HepG2 (cell line): ENCODE measurements around the gene CEP164. TPM values are rescaled to one million over a fixed set of nuclear protein-coding genes. Genes with fewer than 3 reads are reported as not detected.

Experiments
- ATAC-seq: fragments of 200-7000 bp; cut with Tn5 transposase; 3 replicates; pipeline ENCODE4 v1.9.1; 2020; ENCODE audit warnings: mild to moderate bottlenecking, moderate library complexity
- BruUV-seq: library from RNA; stranded (reverse); fragments of 400-500 nt; replicated peaks from 2 replicates; lab custom pipeline; 2021; lab: Mats Ljungman, UMichigan
- CTCF ChIA-PET: fragments of 300-600 bp; formaldehyde crosslinking; extraction: SDS; loops from one replicate; lab custom pipeline; 2021; ENCODE audit warnings: low total read pairs, inconsistent platforms, low intra/inter-chr PET ratio; lab: Yijun Ruan, JAX
- POLR2A ChIA-PET: fragments of 350-600 bp; sonication (Branson Sonifier 250); formaldehyde crosslinking; loops from one replicate; lab custom pipeline; 2020; ENCODE audit warnings: antibody characterized with exemption, inconsistent platforms; lab: Yijun Ruan, JAX
- DNase-seq: peaks from one replicate; pipeline ENCODE4 v3.0.0-alpha.2; 2015; ENCODE audit warnings: low spot score
- FAIRE-seq: peaks from 3 replicates; lab custom pipeline; 2011; peaks lifted over from hg19 to GRCh38; lab: Jason Lieb, UNC
- H2AFZ ChIP-seq: one replicate; pipeline ENCODE4 v1.6.1; 2011; ENCODE audit warnings: low read length, inconsistent platforms
- H3K27ac ChIP-seq: fragments of 300-600 bp; 3 replicates; pipeline ENCODE4 v1.8.0; 2011; ENCODE audit warnings: mixed run types, mild to moderate bottlenecking, mixed read lengths, low read length, inconsistent platforms; ENCODE audit not compliant: insufficient read depth; ENCODE audit errors: extremely low read length
- H3K27me3 ChIP-seq, 2 experiments: fragments of 200-600 bp in 1 of 2; 2 replicates in 1 of 2; 3 replicates in 1 of 2; pipeline versions ENCODE4 v1.6.0 to v1.8.0; 2011; ENCODE audit warnings: low read length in 2 of 2, mild to moderate bottlenecking in 2 of 2, moderate library complexity in 2 of 2, inconsistent platforms in 1 of 2; ENCODE audit not compliant: insufficient read depth in 2 of 2, control insufficient read depth in 1 of 2
- H3K36me3 ChIP-seq, 2 experiments: fragments of 200-600 bp in 1 of 2; replicated peaks in 1 of 2; 2 replicates in 1 of 2; 3 replicates in 1 of 2; pipeline versions ENCODE4 v1.5.1 to v1.8.0; 2011; ENCODE audit warnings: low read length in 2 of 2, inconsistent platforms in 1 of 2; ENCODE audit not compliant: insufficient read depth in 2 of 2, control insufficient read depth in 1 of 2
- H3K4me1 ChIP-seq: 2 replicates; pipeline ENCODE4 v1.5.1; 2012; ENCODE audit warnings: low read length, inconsistent platforms; ENCODE audit not compliant: insufficient read depth
- H3K4me2 ChIP-seq: 2 replicates; pipeline ENCODE4 v1.6.0; 2011; ENCODE audit warnings: low read depth, low read length, inconsistent platforms
- H3K4me3 ChIP-seq, 3 experiments: fragments of 200-600 bp in 1 of 3; sonication (generic), shearing (Covaris generic) in 1 of 3; replicated peaks in 1 of 3; 2 replicates each; pipeline ENCODE4 v1.5.1; 2011 to 2016; ENCODE audit warnings: low read length in 3 of 3, inconsistent platforms in 2 of 3, low read depth in 2 of 3, mild to moderate bottlenecking in 2 of 3, control low read depth in 1 of 3, mixed read lengths in 1 of 3; ENCODE audit not compliant: insufficient read depth in 1 of 3
- H3K79me2 ChIP-seq: one replicate; pipeline ENCODE4 v1.6.1; 2011; ENCODE audit warnings: low read length, inconsistent platforms; ENCODE audit not compliant: insufficient read depth
- H3K9ac ChIP-seq: 2 replicates; pipeline ENCODE4 v1.6.0; 2011; ENCODE audit warnings: mild to moderate bottlenecking, low read depth, low read length, inconsistent platforms; ENCODE audit not compliant: insufficient read depth
- H3K9me3 ChIP-seq: 2 replicates; pipeline ENCODE4 v1.5.1; 2012; ENCODE audit warnings: mild to moderate bottlenecking, low read length
- H4K20me1 ChIP-seq: 2 replicates; pipeline ENCODE4 v1.6.0; 2011; ENCODE audit warnings: inconsistent platforms, mild to moderate bottlenecking, low read length, moderate library complexity; ENCODE audit not compliant: insufficient read depth
- GFI1 ChIP-seq: sonication (generic); formaldehyde crosslinking; IDR thresholded peaks from 2 replicates; pipeline ENCODE4 v1.5.0; 2020; ENCODE audit warnings: missing genetic modification reagents, mild to moderate bottlenecking, borderline replicate concordance
- NCOA2 ChIP-seq: sonication (generic); formaldehyde crosslinking; IDR thresholded peaks from 2 replicates; pipeline ENCODE4 v1.8.0; 2022; ENCODE audit warnings: inconsistent platforms
- SP4 ChIP-seq: sonication (generic); formaldehyde crosslinking; IDR thresholded peaks from 2 replicates; pipeline ENCODE4 v1.8.1; 2023; ENCODE audit warnings: mild to moderate bottlenecking, missing genetic modification reagents
- TBX2 ChIP-seq: sonication (generic); formaldehyde crosslinking; IDR thresholded peaks from 2 replicates; pipeline ENCODE4 v1.5.0; 2020; ENCODE audit warnings: missing genetic modification reagents, mild to moderate bottlenecking, borderline replicate concordance
- ZBTB8A ChIP-seq: sonication (generic); formaldehyde crosslinking; IDR thresholded peaks from 2 replicates; pipeline ENCODE4 v1.4.0; 2020; ENCODE audit warnings: mild to moderate bottlenecking, low read depth, missing genetic modification reagents, borderline replicate concordance
- ZNF136 ChIP-seq: sonication (generic); formaldehyde crosslinking; IDR thresholded peaks from 2 replicates; pipeline ENCODE4 v1.8.1; 2022; ENCODE audit warnings: low read depth, mild to moderate bottlenecking, moderate library complexity, missing genetic modification reagents
- ZNF343 ChIP-seq: sonication (generic); formaldehyde crosslinking; IDR thresholded peaks from 2 replicates; pipeline ENCODE4 v1.4.0; 2020; ENCODE audit warnings: mild to moderate bottlenecking, missing genetic modification reagents
- ZNF629 ChIP-seq: sonication (generic); formaldehyde crosslinking; conservative IDR thresholded peaks from 2 replicates; pipeline ENCODE4 v1.5.0; 2020; ENCODE audit warnings: missing genetic modification reagents
- ZNF781 ChIP-seq: sonication (generic); formaldehyde crosslinking; IDR thresholded peaks from 2 replicates; pipeline ENCODE4 v1.5.1; 2020; ENCODE audit warnings: borderline replicate concordance, mild to moderate bottlenecking, missing genetic modification reagents; ENCODE audit errors: not compliant biosample characterization
- WGBS: methylation state at CpG from one replicate; pipeline ENCODE4 v1.1.6; 2017; ENCODE audit warnings: low lambda C conversion rate; 5-methylcytosine and 5-hydroxymethylcytosine counted together
- in situ Hi-C: cut with HindIII; loops from 2 replicates; pipeline ENCODE4 v1.10.0; 2017; ENCODE audit warnings: low pct_unique_long_range_greater_than_20kb; ENCODE audit not compliant: extremely low pct_ligation_motif_present
- intact Hi-C: fragments of 100-400 bp; cut with micrococcal nuclease; formaldehyde crosslinking; loops from one replicate; pipeline ENCODE4 v1.10.0; 2022; ENCODE audit not compliant: unreplicated experiment
- polyA plus RNA-seq, 8 experiments: library from polyadenylated mRNA; depleted of rRNA in 3 of 8; stranded (reverse) in 7 of 8; unstranded in 1 of 8; fragments of >200 nt; fragmentation: Illumina TruSeq in 4 of 8; extraction: Trizol in 4 of 8; gene quantifications; 2 replicates each; pipeline versions ENCODE4 v1.2.1 to v1.2.3, GENCODE V29; 2011 to 2016; ENCODE audit warnings: low read depth in 4 of 8, missing spikeins in 1 of 8, mixed read lengths in 1 of 8; ENCODE audit not compliant: insufficient read depth in 1 of 8
- total RNA-seq, 5 experiments: library from RNA; depleted of rRNA; stranded (reverse); fragments of >200 nt; fragmentation: Illumina TruSeq; extraction: Trizol; gene quantifications; 2 replicates each; pipeline ENCODE4 v1.2.3, GENCODE V29; 2016; ENCODE audit warnings: low read depth in 1 of 5
- TF ChIP-seq, protein P1 (sequence below): sonication (generic); formaldehyde crosslinking; IDR thresholded peaks from 2 replicates; pipeline ENCODE4 v1.4.0; 2020; ENCODE audit warnings: missing genetic modification reagents
- TF ChIP-seq, protein P2 (sequence below): sonication (generic); formaldehyde crosslinking; IDR thresholded peaks from 2 replicates; pipeline ENCODE4 v1.5.1; 2020; ENCODE audit warnings: mild to moderate bottlenecking, moderate library complexity, missing genetic modification reagents
- TF ChIP-seq, protein P3 (sequence below): IDR thresholded peaks from 2 replicates; pipeline ENCODE4 v1.6.1; 2012; ENCODE audit warnings: inconsistent platforms
- TF ChIP-seq, protein P4 (sequence below): sonication (generic); formaldehyde crosslinking; IDR thresholded peaks from 2 replicates; pipeline ENCODE4 v1.4.0; 2020; ENCODE audit warnings: low read depth, mild to moderate bottlenecking, missing genetic modification reagents
- TF ChIP-seq, protein P5 (sequence below): IDR thresholded peaks from 2 replicates; pipeline ENCODE4 v1.6.1; 2016

The CEP164 gene
- total and polyA plus RNA-seq, 2 of the 13 experiments (the other 11 are each of a cell fraction or from before 2014, with no cell fraction given): 11.4 to 15.2 TPM

DNA sequence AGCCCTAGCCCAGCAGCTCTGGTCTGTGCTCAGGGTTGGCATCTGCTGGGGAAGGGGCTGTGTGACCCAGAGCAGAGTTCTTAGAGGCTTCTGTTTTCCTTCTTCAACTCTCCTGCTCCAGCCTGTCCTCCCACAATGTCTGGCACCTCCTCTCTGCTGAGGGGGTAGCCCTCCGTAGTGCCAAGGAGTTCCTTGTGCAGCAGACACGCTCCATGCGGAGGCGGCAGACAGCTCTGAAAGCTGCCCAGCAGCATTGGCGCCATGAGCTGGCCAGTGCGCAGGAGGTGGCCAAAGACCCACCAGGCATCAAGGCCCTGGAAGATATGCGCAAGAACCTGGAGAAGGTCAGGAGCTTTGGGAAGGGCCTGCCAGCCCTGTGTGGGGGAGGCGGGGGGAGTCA lies 69.3 kb downstream of the CEP164 start:
- Histone ChIP-seq H3K4me1 (0 out of 2 replicates have a peak, but pooled peaks cover 6% of the 10 kb centered on the region), H3K4me2 (no peak overlapping the region), H3K4me3 (no peak overlapping the region), H3K36me3 (peaks cover 16 to 36% of the 10 kb centered on the region in 2 experiments), H4K20me1 (no peaks in the 10 kb centered on the region), H2AFZ (no peak overlapping the region), H3K79me2 (no peaks in the 10 kb centered on the region), H3K9ac (no peak overlapping the region), H3K9me3 (no peaks in the 10 kb centered on the region; the same call in 1 of the 2 replicates), H3K27me3 (no peaks in the 10 kb centered on the region), H3K27ac (no peak overlapping the region)
- in situ Hi-C loops: no loop called here
- TF ChIP-seq ZNF136 (CRISPR knock-in tag) (no peak), NCOA2 (CRISPR knock-in tag) (no peak), SP4 (CRISPR knock-in tag) (no peak), TBX2 (CRISPR knock-in tag) (no peak), GFI1 (CRISPR knock-in tag) (no peak), ZNF343 (CRISPR knock-in tag) (no peak), ZNF629 (no peak), ZNF781 (CRISPR knock-in tag) (no peak), ZBTB8A (no peak)
- TF ChIP-seq, protein P1, sequence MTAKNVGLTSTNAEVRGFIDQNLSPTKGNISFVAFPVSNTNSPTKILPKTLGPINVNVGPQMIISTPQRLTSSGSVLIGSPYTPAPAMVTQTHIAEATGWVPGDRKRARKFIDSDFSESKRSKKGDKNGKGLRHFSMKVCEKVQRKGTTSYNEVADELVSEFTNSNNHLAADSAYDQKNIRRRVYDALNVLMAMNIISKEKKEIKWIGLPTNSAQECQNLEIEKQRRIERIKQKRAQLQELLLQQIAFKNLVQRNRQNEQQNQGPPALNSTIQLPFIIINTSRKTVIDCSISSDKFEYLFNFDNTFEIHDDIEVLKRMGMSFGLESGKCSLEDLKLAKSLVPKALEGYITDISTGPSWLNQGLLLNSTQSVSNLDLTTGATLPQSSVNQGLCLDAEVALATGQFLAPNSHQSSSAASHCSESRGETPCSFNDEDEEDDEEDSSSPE (CRISPR knock-in tag): no peak
- TF ChIP-seq, protein P2, sequence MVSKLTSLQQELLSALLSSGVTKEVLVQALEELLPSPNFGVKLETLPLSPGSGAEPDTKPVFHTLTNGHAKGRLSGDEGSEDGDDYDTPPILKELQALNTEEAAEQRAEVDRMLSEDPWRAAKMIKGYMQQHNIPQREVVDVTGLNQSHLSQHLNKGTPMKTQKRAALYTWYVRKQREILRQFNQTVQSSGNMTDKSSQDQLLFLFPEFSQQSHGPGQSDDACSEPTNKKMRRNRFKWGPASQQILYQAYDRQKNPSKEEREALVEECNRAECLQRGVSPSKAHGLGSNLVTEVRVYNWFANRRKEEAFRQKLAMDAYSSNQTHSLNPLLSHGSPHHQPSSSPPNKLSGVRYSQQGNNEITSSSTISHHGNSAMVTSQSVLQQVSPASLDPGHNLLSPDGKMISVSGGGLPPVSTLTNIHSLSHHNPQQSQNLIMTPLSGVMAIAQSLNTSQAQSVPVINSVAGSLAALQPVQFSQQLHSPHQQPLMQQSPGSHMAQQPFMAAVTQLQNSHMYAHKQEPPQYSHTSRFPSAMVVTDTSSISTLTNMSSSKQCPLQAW (CRISPR knock-in tag): no peak
- TF ChIP-seq, protein P3, sequence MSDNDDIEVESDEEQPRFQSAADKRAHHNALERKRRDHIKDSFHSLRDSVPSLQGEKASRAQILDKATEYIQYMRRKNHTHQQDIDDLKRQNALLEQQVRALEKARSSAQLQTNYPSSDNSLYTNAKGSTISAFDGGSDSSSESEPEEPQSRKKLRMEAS: no peak
- TF ChIP-seq, protein P4, sequence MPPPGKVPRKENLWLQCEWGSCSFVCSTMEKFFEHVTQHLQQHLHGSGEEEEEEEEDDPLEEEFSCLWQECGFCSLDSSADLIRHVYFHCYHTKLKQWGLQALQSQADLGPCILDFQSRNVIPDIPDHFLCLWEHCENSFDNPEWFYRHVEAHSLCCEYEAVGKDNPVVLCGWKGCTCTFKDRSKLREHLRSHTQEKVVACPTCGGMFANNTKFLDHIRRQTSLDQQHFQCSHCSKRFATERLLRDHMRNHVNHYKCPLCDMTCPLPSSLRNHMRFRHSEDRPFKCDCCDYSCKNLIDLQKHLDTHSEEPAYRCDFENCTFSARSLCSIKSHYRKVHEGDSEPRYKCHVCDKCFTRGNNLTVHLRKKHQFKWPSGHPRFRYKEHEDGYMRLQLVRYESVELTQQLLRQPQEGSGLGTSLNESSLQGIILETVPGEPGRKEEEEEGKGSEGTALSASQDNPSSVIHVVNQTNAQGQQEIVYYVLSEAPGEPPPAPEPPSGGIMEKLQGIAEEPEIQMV: no peak
- TF ChIP-seq, protein P5, sequence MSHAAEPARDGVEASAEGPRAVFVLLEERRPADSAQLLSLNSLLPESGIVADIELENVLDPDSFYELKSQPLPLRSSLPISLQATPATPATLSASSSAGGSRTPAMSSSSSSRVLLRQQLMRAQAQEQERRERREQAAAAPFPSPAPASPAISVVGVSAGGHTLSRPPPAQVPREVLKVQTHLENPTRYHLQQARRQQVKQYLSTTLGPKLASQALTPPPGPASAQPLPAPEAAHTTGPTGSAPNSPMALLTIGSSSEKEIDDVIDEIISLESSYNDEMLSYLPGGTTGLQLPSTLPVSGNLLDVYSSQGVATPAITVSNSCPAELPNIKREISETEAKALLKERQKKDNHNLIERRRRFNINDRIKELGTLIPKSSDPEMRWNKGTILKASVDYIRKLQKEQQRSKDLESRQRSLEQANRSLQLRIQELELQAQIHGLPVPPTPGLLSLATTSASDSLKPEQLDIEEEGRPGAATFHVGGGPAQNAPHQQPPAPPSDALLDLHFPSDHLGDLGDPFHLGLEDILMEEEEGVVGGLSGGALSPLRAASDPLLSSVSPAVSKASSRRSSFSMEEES (CRISPR knock-in tag): no peak
- ATAC-seq (no peak), DNase-seq (no peak), FAIRE-seq (no peak)
- ChIA-PET CTCF (no interaction called here), POLR2A (no interaction called here)
- BruUV-seq: no TSS peak
- WGBS: 98% methylated on average over 7 of the region's 8 CpGs
- intact Hi-C loops: no loop called here
